ENCODE data around the gene VPREB1.
"Not testable (repeated sequence)": the region's sequence is repeated elsewhere in the genome, so short reads cannot be mapped to it uniquely, and the experiment has no call there.

VPREB1 gene

DNA sequence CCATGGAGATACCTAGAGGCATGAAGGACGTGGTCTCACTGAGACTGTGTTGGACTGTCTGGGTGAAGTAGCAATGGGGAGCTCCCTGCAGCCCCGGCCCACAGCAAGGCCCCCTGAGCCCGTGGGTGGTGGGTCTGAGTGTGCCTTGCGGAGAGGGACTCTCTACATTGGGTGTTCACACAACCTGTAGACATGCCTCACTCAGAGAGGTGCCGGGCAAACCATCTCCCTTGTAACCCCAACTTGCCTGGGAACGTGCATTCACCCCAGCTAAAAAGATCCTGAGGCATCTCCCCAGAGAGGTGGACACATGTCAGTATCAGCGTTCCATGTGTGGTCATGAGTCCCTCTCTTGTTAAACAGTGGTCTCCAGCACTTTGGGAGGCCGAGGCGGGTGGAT is 2.1 kb downstream of the VPREB1 start:
- no peak for FAIRE-seq

DNA sequence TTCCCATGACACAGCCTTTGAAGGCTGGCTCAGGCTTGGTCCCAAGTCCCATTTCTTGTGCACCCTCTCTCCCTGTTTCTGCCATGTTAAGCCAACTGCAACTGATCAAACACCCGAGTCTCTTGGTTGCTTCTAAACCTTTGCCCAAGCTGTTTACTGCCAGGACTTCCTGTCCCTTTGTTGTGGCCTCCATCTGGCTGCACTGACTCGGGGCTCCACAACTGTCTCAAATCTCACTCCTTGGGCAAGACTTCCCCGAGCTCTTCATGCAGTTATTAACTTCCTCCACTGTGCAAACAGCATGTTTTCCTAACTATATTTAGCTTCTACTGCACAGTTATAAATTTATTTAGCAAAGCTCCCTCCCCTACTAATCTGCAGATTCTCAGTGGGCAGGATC is 4.3 kb downstream of the VPREB1 start:
- no peak for FAIRE-seq

DNA sequence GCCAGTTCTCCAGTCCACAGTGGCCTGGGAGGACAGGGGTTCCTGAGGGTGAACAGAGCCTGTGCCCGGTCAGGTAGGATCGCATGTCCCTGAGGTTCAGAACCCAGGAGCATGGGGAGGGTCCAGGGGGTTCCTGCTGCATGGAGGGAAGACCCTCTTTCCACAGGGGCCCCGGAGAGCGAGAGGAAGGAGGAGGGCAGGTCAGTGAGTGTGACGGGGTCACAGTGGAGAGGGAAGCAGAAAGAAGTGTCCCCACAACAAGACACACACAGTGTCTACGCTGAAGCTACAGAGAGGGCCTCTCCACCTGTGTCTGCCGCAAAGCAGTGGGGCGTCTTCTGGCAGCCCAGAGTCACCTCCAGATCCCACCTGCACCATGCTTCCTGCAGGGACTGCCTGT is 6.1 kb downstream of the VPREB1 start:
- not testable (repeated sequence) for FAIRE-seq

DNA sequence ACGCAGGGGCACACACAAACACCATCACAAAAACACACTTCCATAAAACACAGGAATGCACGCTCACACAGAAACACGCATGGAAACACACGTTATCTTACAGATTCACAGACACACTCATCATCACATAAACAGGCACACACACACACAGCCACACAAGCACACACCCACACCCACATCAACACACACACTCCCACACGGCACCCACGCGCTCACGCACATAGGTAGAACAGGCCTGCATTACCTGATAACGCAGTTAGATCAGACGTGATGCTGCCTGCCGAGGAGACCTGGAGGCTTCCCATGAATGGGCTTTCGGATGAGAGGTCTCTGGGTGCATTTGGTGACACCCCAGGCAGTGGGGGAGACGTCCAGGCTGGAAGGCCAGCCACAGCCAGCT is 11.5 kb downstream of the VPREB1 start:
- not testable (repeated sequence) for FAIRE-seq

DNA sequence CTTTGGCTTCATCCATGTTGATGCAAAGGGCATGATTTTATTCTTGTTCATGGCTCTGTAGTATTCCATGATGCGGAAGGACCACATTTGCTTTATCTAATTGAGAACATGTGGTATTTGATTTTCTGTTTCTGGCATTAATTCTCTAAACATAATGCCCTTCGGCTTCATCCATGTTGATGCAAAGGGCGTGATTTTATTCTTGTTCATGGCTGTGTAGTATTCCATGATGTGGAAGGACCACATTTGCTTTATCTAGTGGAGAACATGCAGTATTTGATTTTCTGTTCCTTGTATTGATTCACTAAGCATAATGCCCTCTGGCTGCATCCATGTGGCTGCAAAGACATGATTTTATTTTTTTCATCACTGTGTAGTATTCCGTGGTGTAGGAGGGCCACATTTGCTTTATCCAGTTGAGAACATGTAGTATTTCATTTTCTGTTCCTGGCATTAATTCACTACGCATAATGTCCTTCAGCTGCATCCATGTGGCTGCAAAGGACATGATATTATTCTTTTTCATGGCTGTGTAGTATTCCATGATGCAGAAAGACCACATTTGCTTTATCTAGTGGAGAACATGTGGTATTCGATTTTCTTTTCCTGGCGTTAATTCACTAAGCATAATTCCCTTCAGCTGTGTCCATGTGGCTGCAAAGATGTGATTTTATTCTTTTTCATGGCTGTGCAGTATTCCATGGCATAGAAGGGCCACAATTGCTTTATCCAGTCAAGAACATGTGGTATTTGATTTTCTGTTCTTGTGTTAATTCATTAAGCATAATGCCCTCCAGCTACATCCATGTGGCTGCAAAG is 14.2 kb downstream of the VPREB1 start:
- FAIRE-seq, result not testable (repeated sequence)

DNA sequence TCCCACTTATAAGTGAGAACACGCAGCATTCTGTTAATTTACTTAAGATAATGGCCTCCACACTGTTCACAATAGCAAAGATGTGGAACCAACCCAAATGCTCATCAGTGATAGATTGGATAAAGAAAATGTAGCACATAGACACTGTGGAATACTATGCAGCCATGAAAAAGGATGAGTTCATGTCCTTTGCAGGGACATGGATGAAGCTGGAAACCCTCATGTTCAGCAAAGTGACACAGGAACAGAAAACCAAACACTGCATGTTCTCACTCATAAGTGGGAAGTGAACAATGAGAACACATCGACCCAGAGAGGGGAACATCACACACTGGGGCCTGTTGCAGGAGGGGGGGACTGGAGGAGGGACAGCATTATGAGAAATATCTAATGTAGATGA is 15.6 kb downstream of the VPREB1 start:
- FAIRE-seq, result not testable (repeated sequence)

DNA sequence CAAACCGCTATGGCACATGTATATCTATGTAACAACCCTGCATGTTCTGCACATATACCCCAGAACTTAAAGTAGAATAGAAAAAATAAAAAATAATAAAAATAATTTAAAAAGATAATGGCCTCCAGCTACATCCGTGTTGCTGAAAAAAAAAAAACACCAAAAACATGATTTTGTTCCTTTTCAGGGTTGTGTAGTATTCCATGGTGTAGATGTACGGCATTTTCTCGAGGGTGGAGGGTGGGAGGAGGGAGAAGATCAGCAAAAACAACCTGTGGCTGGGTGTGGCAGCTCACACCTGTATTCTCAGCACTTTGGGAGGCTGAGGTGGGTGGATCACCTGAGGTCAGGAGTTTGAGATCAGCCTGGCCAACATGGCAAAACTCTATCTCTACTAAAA is 16.0 kb downstream of the VPREB1 start:
- not testable (repeated sequence) for FAIRE-seq

DNA sequence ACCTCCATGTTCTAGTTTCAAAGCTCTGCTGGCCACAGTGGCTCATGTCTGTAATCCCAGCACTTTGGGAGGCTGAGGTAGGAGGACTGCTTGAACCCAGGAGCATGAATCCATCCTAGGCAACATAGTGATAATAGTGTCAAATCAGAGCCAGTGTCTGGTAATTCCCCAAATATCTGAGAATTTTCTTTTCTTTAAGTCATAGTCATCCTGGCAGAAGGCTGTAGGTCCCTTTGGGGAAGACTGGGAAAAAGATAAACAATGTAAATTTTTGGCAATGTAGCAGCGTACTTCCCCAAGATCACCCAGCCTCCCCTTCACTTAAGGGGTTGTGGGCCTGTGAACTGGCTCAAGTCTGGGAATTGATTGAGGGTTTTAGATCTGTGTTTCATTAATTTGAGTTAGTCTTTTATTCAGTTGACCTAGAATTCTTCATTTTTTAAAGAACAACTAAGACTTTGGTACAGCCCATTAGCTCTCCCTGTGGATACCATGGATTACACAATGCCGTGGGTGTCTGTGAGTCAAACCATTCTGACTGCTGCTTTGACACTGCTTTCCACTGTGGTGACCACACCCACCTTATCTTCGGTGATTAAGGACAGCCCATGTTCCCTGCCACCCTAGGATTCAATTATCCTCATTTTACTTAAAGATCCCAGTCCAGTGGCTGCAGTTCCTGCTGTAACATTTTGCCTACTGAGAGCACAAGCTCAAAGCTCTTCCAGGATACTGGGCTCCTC is 17.9 kb downstream of the VPREB1 start:
- not testable (repeated sequence) for FAIRE-seq

DNA sequence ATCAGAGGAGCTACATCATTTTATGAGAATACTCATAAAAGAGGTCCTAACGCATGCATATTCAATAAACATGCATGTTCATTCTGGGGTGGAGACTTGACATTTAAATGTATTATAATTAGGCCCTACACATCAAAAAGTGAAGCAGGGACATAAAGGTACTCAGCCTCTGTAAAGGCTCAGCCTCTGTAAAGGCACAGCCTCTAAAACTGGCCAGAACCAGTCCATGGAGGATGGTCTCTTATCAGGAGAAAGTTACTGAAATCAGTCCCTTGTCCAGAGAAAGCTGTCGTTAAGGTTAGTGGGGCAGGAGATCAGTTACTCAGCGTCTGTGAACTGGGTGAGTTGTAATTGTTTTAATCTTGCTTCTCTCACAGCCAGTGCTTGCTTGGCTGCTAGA is 19.2 kb downstream of the VPREB1 start:
- FAIRE-seq, result not testable (repeated sequence)

DNA sequence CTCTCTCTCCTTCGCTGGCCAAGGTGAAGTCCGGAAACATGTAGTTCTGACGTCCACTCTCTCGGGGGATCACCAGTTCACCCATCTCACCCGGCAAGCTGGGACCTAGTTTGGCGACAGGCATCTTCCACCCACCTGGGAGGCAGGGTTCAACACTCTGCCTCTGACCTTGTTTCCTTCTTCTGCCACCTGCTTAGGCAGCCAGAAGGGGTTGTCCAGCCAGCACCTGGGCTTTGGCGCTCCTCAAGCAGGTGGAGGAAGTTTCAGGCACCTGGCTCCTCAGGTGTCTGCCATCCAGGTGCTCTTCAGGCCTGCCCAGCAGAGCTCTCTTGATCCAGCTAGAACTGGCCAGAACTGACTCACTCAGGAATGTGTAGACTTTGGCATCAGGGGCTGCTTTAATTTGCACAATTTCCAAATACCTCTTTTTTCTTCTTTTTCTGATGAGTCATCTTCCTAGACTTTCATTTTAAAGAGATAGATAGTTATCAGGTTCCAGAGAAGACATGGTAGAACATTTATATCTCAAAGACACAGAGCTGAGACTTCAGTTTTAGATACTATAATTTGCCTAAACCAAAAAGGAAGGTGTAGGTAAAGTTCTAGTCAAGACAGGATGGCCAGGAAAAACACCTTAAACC is 25.6 kb downstream of the VPREB1 start:
- FAIRE-seq, result not testable (repeated sequence)

DNA sequence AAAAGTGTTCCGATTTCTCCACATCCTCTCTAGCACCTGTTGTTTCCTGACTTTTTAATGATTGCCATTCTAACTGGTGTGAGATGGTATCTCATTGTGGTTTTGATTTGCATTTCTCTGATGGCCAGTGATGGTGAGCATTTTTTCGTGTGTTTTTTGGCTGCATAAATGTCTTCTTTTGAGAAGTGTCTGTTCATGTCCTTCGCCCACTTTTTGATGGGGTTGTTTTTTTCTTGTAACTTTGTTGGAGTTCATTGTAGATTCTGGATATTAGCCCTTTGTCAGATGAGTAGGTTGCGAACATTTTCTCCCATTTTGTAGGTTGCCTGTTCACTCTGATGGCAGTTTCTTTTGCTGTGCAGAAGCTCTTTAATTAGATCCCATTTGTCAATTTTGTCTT is 32.8 kb downstream of the VPREB1 start:
- not testable (repeated sequence) for FAIRE-seq

DNA sequence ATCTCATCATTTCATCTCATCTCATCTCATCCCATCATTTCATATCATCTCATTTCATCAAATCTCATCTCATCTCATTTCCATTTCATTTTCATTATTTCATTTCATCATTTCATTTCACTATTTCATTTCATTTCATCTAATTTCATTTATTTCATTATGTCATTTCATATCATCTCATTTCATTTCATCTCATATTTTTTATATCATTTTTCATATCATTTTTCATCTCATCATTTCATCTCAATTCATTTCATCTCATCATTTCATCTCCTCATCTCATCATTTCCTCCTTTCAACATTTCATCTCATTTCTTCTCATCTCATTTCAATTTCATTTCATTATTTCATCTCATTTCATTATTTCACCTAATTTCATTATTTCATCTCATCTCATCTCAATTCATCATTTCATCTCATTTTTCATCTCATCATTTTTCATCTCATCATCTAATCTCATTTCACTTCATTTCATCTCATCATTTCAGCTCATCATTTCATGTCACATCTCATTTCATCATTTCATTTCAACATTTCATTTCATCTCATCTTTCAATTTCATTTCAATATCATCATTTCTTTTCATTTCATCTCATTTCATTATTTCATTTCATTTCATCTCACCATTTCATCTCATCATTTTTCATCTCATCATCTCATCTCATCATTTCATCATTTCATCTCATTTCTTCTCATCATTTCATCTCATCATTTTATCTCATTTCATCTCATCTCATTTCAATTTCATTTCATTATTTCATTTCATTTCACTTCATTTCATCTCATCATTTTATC is 40.6 kb downstream of the VPREB1 start:
- not testable (repeated sequence) for FAIRE-seq

DNA sequence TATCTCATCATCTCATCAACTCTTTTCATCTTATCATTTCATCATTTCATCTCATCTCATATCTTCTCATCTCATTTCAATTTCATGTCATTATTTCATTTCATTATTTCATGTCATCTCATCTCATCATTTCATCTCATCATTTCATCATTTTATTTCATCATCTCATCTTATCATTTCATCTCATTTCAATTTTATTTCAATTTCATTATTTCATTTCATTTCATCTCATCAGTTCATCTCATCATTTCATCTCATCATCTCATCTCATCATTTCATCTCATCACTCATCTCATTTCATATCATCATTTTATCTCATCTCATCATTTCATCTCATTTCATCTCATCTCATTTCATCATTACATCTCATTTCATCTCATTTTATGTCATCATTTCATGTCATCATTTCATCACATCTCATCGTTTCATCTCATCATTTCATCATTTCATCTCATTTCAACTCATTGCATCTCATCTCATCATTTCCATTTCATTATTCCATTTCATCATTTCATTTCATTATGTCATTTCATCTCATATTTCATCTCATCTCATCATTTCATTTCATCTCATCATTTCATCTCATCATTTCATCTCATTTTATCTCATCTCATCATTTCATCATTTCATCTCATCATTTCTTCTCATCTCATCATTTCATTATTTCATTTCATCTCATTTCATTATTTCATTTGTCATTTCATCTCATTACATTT is 42.0 kb downstream of the VPREB1 start:
- not testable (repeated sequence) for FAIRE-seq

DNA sequence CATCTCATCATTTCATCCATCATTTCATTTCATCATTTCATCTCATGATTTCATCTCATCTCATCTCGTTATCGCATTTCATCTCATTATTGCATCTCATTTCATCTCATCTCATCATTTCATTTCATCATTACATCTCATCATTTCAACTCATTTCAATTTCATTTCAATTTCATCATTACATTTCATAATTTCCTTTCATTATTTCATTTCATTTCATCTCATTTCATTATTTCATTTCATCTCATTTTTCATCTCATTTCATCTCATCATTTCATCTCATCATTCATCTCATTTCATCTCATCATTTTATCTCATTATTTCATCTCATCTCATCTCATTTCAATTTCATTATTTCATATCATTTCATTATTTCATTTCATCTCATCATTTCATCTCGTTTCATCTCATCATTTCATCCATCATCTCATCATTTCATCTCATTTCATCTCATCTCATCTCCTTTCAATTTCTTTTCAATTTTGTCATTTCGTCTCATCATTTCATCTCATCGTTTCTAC is 42.6 kb downstream of the VPREB1 start:
- not testable (repeated sequence) for FAIRE-seq

DNA sequence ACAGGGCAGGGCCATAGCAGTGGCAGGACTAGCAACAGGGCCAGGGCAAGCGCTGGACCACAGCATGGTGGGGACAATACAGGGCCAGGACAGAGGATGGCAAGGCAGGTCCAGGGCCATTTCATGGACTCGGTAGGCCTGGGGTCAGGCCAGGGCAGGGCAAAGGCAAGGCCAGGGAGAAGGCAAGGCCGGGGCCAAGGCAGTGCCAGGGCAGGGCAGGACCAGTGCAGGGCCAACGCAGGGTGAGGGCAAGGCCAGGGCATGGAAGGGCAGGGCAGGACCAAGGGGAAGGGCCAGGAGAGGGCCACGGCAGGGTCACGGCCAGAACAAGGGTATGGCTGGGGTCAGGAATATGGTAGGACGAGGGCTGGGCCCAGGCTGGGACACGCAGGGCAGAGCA is 45.1 kb downstream of the VPREB1 start:
- FAIRE-seq, result not testable (repeated sequence)

DNA sequence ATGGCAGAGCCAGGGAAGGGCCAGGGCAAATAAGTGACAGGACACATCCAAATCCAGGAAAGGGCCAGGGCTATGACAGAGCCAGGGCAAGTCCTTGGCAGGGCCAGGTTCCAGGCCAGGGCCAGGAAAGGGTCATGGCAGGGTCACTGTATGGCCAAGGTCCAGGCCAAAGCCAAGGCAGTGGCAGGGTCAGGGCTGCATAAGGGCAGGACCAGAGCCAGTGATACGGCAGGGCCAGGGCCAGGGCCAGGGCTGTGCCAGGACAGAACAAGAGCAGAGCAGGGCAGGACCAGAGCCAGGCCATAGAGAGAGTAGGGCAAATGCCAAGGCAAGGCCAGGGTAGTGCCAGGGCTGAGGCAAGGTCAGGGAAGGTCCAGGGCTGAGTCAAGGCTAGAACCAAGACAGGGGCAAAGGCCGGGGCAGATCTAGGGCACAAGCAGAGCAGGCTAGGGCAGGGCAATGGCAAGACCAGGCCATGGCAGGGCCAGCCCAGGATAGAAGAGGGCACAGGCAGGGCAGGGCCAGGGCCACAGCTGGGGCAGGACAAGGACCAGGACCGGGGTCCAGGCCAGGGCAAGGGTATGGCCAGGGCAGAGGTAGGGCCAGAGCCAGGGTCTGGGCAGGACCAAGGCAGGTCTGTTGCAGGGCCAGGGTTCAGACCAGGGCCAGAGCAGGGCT is 46.7 kb downstream of the VPREB1 start:
- not testable (repeated sequence) for FAIRE-seq

DNA sequence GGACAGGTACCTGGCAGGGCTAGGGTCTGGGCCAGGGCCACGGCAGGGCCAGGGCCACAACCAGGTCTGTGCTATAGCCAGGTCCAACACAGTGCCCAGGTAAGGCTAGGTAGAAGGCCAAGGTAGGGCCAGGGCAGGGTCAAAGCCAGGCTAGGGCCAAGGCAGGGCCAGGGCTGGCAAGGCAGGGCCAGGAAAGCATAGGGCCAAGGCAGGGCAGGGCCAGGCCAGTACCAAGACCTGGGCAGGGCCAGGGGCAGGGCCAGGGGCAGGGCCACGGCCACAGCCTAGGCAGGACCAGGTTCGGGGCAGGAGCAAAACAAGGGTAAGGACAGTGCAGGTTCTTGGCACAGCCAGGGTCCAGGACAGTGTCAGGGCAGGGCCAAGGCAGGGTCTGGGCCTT is 48.1 kb downstream of the VPREB1 start:
- not testable (repeated sequence) for FAIRE-seq

DNA sequence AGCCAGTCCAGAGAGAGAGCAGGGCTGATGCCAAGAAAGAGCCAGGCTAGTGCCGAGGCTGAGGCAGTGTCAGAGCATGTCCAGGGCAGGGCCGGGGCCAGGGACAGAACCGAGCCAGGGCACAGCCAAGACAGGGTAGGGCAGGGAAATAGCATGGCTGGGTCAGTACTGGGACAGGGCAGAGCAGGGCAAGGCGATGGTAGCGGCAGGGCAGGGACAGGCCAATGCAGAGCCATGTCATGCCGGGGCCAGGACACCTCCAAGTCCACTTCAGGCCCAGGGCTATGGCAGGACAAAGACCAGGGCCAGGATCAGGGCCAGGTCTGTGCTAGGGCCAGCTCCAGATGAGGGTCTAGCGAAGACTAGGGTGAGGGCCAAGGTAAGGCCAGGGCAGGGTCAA is 48.9 kb downstream of the VPREB1 start:
- FAIRE-seq, result not testable (repeated sequence)

DNA sequence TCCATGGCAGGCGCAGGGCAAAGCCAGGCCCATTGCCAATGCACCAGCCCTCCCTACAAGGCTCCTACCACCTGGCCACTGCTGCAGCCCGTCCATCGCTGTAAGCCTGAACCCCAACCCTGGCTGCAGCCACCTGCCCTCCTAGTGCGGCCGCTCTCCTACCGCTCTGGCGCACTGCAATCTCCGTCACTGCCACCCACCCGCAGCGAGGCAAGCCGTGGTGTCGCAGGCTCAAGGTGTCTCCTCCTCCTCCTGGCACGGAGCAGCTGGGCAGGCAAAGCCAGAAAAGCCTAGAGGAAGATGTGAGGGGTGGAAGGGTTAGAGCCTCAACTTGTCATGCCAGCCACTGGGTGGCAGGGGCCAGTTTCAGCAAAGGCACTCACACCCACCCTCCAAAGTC is 50.1 kb downstream of the VPREB1 start:
- FAIRE-seq, result not testable (repeated sequence)

Measured in G401.6 (cell line).